HG02885 (cell line): ENCODE measurements around the gene EIF1.

Source experiments
- ATAC-seq: cut with Tn5 transposase; IDR thresholded peaks from one replicate; pipeline ENCODE4 v1.9.1; 2021; ENCODE audit warnings: mild to moderate bottlenecking; ENCODE audit not compliant: unreplicated experiment, poor library complexity

The EIF1 gene

GRCh38 chr17:41731836-41732235 is 43.2 kb downstream of the EIF1 start:
- ATAC-seq: no peak

DNA sequence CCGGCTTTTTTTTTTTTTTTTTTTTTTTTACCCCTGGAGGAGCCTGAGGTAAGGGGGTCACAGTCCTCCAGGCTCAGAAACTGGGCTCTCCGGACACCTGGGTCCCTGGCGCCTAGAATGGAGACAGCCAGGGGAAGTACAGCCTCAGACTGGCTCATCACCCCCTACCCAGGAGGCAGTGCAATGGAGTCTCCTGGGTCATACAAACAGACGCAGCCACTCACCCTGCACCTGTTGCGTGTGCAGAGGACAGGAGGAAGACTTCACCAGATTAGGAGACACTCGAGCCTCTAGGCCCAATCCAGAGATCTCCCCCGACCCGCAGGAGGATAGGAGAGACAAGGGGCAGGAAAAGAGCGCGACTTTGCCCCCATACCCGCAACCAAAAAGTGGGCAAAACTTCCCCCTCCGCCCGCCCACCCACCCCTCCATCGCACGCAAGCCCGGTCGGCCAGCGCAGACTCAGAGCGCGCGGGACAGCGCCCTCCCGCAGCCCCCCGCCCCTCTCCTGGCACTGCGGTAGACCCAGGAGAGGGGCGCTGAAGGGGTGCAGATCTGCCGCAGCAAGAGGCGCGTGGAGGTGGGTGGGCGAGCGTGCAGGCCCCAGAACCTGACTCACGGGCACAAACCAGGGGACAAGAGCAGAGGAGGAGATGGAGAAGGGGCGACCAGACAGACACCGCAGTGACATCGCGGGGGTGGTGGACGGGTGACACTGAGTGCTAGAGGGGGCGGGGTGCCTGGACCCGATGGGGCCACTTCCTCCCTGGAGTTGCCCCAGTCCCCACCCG is 44.9 kb downstream of the EIF1 start:
- no peak for ATAC-seq

DNA sequence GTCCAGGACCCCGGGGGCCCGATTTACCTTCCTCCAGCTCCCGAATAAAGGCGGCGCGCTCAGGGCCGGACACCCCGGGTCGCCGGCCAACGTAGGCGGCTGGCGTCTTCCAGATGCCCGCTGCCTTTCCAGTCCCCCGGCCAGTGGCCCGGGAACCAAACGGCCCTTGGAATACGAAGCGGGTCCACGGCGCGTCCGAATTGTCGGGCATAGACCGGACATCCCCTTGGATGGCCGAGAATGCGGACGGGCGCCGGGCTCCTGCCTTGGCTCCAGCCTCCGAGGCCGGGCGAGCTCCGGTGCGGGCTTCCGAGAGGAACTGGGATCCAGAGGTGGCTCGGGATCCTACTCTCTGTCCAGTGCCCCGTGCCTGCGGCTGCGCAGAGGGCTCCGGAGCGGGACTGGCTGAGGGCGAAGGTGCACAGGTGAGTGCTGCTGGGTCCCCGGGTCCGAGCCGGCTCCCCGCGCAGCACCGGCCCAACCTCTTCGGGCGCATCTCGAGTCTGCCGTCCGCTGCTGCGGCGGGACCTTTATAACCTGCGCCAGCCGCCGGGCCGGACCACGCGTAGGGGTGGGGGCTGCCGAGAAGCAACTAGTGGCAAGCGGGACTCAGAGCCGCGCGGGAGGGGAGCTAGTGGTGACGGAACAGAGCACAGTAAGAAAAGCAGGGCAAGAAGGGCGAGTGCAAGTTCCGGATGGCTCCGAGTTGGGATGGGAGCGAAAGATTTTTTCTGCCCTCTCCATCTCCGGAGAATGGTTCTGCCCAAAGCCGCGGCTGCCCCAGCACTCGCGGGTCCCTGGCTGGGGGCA is 45.7 kb downstream of the EIF1 start, which contains the start of gene HAP1:
Gene HAP1, minus strand, starts transcription at position 505 of the 810 bp plus-strand sequence. Its CDS starts 9 bp downstream, at position 496.
- ATAC-seq: no peak

DNA sequence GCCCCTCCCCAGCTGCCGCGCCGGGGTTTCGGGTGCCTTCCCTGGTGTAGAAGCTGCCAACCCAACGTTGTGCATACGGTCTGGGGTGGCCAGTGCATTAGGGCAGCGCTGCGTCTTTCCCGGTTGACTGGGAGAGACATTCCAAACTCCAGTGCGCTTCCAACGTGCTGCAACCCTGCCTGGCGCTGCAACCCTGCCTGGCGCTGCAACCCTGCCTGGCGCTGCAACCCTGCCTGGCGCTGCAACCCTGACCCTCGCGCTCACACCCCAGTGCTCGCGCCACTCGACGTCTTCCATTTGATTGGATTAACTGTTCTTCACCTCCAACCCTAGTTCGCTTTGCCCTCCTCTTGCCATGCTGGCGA is 46.2 kb downstream of the EIF1 start:
- ATAC-seq: no peak

DNA sequence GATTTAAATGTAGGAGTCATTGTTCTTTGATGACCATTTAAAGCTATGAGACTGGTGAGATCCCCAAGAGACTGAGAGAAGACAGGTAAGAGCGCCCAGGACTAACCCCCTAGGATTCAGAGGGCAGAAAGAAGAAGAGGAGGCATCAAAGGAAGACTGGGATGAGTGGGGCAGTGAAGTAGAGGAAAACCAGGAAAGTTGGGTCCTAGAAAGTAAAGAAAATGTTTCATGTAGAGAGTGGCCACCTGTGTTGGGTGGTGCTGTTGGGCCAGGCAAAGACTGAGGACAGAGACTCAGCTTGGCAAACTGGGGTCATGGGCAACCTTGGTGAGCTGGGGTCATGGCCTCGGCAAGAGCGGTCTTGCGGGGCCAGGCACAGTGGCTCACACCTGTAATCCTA is 47.1 kb downstream of the EIF1 start:
- no peak for ATAC-seq

DNA sequence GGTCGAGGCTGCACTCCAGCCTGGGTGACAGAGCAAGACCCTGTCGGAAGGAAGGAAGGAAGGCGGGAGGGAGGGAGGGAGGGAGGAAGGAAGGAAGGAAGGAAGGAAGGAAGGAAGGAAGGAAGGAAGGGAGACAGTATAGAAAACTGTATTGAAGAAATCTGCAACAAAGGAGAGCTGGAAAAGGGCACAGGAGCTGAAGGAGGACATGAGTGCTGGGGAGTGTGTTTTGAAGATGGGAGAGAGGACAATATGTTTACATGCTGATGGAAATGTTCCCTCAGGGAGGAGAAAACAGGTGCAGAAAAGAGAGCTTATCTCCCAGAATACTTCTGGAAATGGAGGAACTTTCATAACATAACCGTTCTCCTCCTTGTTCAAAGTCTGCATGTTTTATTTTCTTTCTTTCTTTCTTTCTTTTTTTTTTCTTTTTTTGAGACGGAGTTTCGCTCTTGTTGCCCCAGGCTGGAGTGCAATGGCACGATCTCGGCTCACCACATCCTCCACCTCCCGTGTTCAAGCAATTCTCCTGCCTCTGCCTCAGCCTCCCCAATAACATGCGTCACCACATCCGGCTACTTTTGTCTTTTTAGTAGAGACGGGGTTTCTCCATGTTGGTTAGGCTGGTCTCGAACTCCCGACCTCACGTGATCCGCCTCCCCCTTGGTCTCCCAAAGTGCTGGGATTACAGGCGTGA is 48.4 kb downstream of the EIF1 start:
- no peak for ATAC-seq

DNA sequence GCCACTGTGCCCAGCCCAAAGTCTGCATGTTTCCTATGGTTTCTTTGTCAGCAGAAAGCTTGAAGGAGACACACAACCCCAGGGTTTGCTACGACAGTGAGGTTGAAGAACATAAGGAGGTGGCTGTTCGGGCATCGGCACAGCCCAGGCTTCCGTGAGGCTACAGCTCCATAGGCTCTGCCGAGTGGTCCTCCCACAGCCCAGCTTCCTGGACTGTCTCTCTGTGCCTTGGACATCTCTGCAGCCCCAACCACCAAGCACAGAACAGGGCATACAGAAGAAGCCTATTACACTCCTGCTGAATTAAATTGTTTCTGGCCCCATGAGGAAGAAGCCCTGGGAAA is 49.0 kb downstream of the EIF1 start:
- ATAC-seq: no peak

GRCh38 chr17:41738077-41738800 is 49.6 kb downstream of the EIF1 start:
- ATAC-seq: peak; percentile 52

DNA sequence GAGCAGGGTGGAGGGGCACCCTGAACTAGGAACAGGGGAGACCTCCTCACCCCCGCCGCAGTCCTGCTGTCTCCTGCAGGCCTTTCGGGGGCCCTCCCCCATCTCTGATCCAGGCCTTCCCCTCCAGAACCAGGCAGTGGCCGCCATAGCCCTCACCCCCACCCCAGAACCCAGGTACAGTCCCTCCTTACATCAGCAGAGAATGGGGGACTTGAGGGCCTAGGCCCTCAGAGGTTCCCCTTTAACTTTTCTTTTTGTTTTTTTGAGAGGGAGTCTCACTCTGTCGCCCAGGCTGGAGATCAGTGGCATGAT is 50.1 kb downstream of the EIF1 start:
- ATAC-seq: no peak

- ATAC-seq: no peak
These were observed 51.1 kb downstream of the EIF1 start for GRCh38 chr17:41739661-41740352.

DNA sequence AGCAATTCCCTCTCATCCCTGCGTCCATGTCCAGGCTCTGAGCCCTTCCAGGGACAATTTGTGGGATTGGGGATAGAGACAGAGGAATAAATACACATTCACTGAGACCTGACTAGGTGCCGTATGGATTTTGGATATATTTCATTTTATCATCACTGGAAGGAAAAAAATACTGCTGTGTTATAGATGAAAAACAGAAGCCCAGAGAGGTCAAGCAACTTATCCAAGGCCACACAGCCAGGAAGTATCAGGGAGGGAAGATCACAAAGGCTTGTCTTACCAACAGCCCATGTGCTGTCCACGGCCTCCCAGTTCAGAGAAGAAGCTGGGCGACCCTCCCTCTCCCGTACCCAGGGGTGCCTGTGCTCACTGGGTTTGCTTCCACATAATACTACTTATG is 51.8 kb downstream of the EIF1 start:
- ATAC-seq: no peak

GRCh38 chr17:41741709-41742108 is 53.0 kb downstream of the EIF1 start:
- no peak for ATAC-seq
